Upper lobe of left lung (tissue), 6 donors: Measurements from ENCODE around the gene MAP7D3. TPM values are rescaled to one million over a fixed set of nuclear protein-coding genes. Genes with fewer than 3 reads are reported as not detected.

Experiments
- ATAC-seq, 2 donors: fragments of 200-7000 bp; cut with Tn5 transposase; one replicate each; pipeline ENCODE4 v1.9.1; 2022; ENCODE audit warnings: mild to moderate bottlenecking in 2 of 2, moderate library complexity in 2 of 2; ENCODE audit not compliant: low FRiP score in 2 of 2
- DNase-seq, 2 donors: peaks; one replicate each; pipeline ENCODE4 v3.0.0-alpha.2; 2019 to 2020
- H3K27ac ChIP-seq, 4 donors: fragments of 200-600 bp; sonication (generic); one replicate each; pipeline ENCODE4 v1.5.1; 2016 to 2019
- H3K27me3 ChIP-seq, 4 donors: fragments of 200-600 bp; sonication (generic); one replicate each; pipeline ENCODE4 v1.5.1; 2017 to 2019
- H3K36me3 ChIP-seq, 4 donors: fragments of 200-600 bp; sonication (generic); one replicate each; pipeline ENCODE4 v1.5.1; 2016 to 2019
- H3K4me1 ChIP-seq, 4 donors: fragments of 200-600 bp; sonication (generic); one replicate each; pipeline ENCODE4 v1.5.1; 2018 to 2019
- H3K4me3 ChIP-seq, 4 donors: fragments of 200-600 bp; sonication (generic); one replicate each; pipeline ENCODE4 v1.5.1; 2017 to 2019; ENCODE audit warnings: mild to moderate bottlenecking in 2 of 4, moderate library complexity in 1 of 4
- H3K9me3 ChIP-seq, 4 donors: fragments of 200-600 bp; sonication (generic); one replicate each; pipeline ENCODE4 v1.5.1; 2018 to 2019
- EP300 ChIP-seq, 4 donors: sonication (generic); formaldehyde crosslinking; IDR thresholded peaks; one replicate each; pipeline ENCODE4 v1.5.1; 2017; ENCODE audit warnings: antibody characterized with exemption in 4 of 4, control low read depth in 2 of 4
- POLR2A ChIP-seq, 4 donors: fragments of 450-650 bp; IDR thresholded peaks; one replicate each; pipeline ENCODE4 v1.5.1; 2016 to 2017; ENCODE audit warnings: antibody characterized with exemption in 4 of 4, mild to moderate bottlenecking in 2 of 4
- POLR2AphosphoS5 ChIP-seq, 2 donors: sonication (generic); formaldehyde crosslinking; IDR thresholded peaks; one replicate each; pipeline ENCODE4 v1.5.1; 2017; ENCODE audit warnings: antibody characterized with exemption in 2 of 2
- WGBS, 2 donors: methylation state at CpG; one replicate each; pipeline ENCODE4 v1.1.5; 2017 to 2018; 5-methylcytosine and 5-hydroxymethylcytosine counted together
- total RNA-seq, 6 donors: library from RNA; depleted of rRNA in 4 of 6; stranded (reverse); fragments of >200 nt in 4 of 6; gene quantifications; one replicate each; pipeline versions ENCODE4 v1.1.0 to v1.2.1, GENCODE V29; 2016 to 2021
- TF ChIP-seq, protein P1 (sequence below), 6 experiments: fragments of 450-650 bp in 4 of 6; fragments of 200-600 bp in 2 of 6; sonication (generic) in 2 of 6; IDR thresholded peaks; one replicate each; pipeline ENCODE4 v1.5.1; 2016 to 2019; ENCODE audit warnings: antibody characterized with exemption in 6 of 6
- donor health status: DM: no; HTN: no; CAD: no; lungs with moderate emphysema.
- donor health status: DM: no; HTN: yes; CAD: no; lungs with severe emphysema.

MAP7D3 gene
- total RNA-seq, 6 donors from 2014 or later: 4.8 to 19.9 (median 9.3) TPM

DNA sequence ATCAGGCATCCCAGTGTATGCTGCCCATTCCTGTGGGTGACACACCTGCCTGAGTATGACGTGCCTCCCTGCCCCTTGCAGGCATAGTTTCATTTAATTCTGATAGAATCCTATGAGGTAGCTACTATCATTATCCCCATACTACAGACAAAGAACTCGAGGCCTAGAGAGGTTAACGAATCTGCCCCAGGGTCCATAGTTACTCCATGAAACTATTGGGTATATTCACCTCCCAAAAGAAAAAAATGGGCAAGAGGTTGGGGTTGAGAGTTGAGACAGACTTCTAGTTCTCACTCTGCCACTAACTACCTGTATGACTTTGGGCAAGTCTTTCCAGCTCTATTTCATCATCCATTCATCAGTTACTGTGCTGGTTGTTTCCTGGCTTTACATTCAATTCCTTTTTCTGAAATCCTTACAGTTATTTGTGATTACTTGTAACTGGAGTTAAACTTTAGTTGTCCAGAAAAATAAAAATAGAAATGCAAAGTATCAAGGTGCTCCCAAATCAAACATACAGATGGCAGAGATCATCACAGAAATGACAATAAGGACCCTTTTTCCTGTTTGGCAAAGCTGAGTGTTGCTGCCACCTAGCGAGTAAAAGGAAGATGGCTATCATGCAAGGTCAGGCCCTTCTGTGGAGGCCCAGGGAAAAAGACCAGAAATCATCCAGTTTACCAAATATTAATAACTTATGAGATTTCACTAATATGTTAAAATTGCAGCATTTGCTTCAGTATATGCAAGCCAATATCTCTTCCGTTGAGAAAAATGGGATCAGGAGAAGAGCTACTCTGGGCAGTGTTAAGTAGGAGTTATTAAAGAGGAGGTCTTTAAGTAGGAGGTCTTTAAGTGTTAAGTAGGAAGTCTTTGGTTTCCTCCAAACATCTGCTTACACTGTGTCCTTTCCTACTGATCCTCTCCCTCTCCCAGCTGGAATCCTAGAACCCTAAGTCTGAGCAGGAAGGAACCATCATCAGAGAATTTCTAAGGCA, 17.1 kb upstream of the MAP7D3 start:
- TF ChIP-seq, protein P1, sequence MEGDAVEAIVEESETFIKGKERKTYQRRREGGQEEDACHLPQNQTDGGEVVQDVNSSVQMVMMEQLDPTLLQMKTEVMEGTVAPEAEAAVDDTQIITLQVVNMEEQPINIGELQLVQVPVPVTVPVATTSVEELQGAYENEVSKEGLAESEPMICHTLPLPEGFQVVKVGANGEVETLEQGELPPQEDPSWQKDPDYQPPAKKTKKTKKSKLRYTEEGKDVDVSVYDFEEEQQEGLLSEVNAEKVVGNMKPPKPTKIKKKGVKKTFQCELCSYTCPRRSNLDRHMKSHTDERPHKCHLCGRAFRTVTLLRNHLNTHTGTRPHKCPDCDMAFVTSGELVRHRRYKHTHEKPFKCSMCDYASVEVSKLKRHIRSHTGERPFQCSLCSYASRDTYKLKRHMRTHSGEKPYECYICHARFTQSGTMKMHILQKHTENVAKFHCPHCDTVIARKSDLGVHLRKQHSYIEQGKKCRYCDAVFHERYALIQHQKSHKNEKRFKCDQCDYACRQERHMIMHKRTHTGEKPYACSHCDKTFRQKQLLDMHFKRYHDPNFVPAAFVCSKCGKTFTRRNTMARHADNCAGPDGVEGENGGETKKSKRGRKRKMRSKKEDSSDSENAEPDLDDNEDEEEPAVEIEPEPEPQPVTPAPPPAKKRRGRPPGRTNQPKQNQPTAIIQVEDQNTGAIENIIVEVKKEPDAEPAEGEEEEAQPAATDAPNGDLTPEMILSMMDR (IDR thresholded peaks at IDR 0.05): peak; percentile 40 to 74 (median 53)
- no peak for TF ChIP-seq POLR2A (IDR thresholded peaks at IDR 0.05)
- Histone ChIP-seq H3K27ac (no peak overlapping the region), H3K9me3 (no peaks in the 10 kb centered on the region), H3K4me1 (no peaks in the 10 kb centered on the region), H3K36me3 (no peaks in the 10 kb centered on the region), H3K4me3 (no peak overlapping the region), H3K27me3 (no peaks in the 10 kb centered on the region)
- DNase-seq (no peak), ATAC-seq (no peak)
- 4 to 47% methylated on average over 2 to 5 of the region's 5 CpGs for whole genome bisulfite sequencing, 2 donors

DNA sequence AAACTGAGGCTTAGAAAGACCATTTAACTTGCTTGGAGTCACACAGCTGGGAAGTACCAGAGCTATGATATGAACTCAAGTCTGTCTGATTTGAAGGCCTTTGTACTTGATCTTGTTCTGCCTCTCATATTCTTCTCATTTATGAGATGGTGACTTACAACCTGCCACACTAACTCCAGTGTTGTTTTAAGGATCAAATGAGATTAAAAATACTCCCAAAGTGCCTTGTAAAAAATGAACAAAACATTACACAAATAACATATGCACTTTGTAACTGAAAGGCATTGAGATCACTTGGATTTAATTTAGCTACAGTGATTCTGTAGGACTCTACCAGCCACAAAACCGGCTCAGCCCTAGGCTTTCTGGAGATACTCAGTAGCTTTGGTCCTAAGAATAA, 15.6 kb upstream of the MAP7D3 start:
- H3K4me1 ChIP-seq: no peaks in the 10 kb centered on the region
- 67 to 90% methylated on average over 1 of the region's 1 CpG for WGBS, 2 donors
- TF ChIP-seq POLR2A (IDR thresholded peaks at IDR 0.05): no peak
- TF ChIP-seq, protein P1 (IDR thresholded peaks at IDR 0.05): no peak
- TF ChIP-seq POLR2AphosphoS5 (IDR thresholded peaks at IDR 0.05): no peak

DNA sequence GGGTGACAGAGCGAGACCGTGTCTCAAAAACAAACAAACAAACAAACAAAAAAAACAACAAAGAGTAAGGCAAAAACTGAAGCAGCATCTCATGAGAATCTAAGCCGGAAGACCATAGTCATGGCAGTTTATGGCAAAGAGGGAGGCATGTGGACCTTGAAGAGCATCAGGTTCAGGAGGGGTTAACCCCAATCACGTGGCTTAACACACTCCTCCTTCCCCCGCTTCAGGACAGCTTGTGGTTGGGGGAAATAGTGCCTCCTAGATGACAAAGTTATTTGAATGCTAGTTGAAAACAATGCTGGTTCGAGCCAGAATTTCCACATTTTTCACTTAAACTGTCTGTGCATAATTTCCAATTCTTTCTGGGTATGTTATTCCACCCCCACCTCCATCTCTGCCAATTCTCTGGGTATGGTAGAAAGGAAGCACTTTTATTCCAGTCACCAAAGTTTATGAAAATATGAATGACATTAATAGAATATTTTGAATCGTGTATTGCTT, 11.7 kb upstream of the MAP7D3 start:
- H3K36me3 ChIP-seq: no peaks in the 10 kb centered on the region
- peaks cover 0 to 6% (median 0%) of the 10 kb centered on the region in 4 donors for H3K4me1 ChIP-seq
- TF ChIP-seq, protein P1 (IDR thresholded peaks at IDR 0.05): no peak
- no peak for TF ChIP-seq POLR2A (IDR thresholded peaks at IDR 0.05)
- TF ChIP-seq EP300 (IDR thresholded peaks at IDR 0.05): no peak
- TF ChIP-seq POLR2AphosphoS5 (IDR thresholded peaks at IDR 0.05): no peak
- no peaks in the 10 kb centered on the region for H3K27me3 ChIP-seq
- 57 to 58% methylated on average over 7 of the region's 7 CpGs for WGBS, 2 donors
- no peak overlapping the region for H3K4me3 ChIP-seq
- H3K9me3 ChIP-seq: no peaks in the 10 kb centered on the region
- no peak overlapping the region for H3K27ac ChIP-seq
- ATAC-seq (no peak), DNase-seq (no peak)

More for the DNA sequence above, 15.6 kb upstream of the MAP7D3 start:
- no peak overlapping the region for H3K4me3 ChIP-seq
- no peaks in the 10 kb centered on the region for H3K36me3 ChIP-seq
- no peak for ATAC-seq
- no peaks in the 10 kb centered on the region for H3K27me3 ChIP-seq
- H3K9me3 ChIP-seq: no peaks in the 10 kb centered on the region
- no peak overlapping the region for H3K27ac ChIP-seq
- no peak for DNase-seq

DNA sequence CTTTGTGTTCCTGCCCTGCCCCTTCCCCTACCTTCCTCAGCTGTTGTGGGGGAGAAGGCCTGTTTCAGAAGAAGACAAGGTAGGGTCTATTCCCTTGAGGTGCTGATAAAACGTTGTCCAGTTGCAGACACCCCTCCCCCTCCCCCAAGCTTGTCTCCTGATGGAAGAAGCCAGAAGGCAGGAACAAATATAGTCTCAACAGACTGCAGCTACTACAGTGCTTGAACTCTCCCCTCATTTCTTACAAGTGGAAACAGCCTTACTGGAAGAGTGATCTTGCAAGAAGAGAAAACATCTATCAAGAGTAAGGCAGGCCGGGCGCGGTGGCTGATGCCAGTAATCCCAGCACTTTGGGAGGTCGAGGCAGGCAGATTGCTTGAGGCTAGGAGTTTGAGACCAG, 11.0 kb upstream of the MAP7D3 start:
- no peak overlapping the region for H3K4me3 ChIP-seq
- ATAC-seq (no peak), DNase-seq (no peak)
- TF ChIP-seq EP300 (IDR thresholded peaks at IDR 0.05) (no peak), POLR2AphosphoS5 (IDR thresholded peaks at IDR 0.05) (no peak), POLR2A (IDR thresholded peaks at IDR 0.05) (no peak)
- TF ChIP-seq, protein P1 (IDR thresholded peaks at IDR 0.05): no peak
- WGBS, 2 donors: 76 to 81% methylated on average over 5 of the region's 5 CpGs
- H3K9me3 ChIP-seq: no peaks in the 10 kb centered on the region
- H3K27ac ChIP-seq: no peak overlapping the region
- H3K27me3 ChIP-seq: no peaks in the 10 kb centered on the region
- no peaks in the 10 kb centered on the region for H3K36me3 ChIP-seq
- H3K4me1 ChIP-seq: peaks cover 0 to 6% (median 0%) of the 10 kb centered on the region in 4 donors
